ENCODE results near the gene GFRA4.

GFRA4 gene

GRCh38 chr20:3707508-3707899 is 44.3 kb upstream of the GFRA4 start:
- POLR2A ChIA-PET, result interaction anchor here (0.6 kb wide), 2 partner anchors 54 to 945 kb away, joined by 3 to 9 read pairs; no protein-coding TSS in a partner anchor
- DNase-seq (ENCODE audit: extremely low spot score), result no peak
- CTCF ChIA-PET, result interaction anchor here (0.9 to 5.5 kb wide), 5 partner anchors 9 to 145 kb away, joined by 3 to 69 read pairs (median 9); no protein-coding TSS in a partner anchor
- TF ChIP-seq, protein P1, sequence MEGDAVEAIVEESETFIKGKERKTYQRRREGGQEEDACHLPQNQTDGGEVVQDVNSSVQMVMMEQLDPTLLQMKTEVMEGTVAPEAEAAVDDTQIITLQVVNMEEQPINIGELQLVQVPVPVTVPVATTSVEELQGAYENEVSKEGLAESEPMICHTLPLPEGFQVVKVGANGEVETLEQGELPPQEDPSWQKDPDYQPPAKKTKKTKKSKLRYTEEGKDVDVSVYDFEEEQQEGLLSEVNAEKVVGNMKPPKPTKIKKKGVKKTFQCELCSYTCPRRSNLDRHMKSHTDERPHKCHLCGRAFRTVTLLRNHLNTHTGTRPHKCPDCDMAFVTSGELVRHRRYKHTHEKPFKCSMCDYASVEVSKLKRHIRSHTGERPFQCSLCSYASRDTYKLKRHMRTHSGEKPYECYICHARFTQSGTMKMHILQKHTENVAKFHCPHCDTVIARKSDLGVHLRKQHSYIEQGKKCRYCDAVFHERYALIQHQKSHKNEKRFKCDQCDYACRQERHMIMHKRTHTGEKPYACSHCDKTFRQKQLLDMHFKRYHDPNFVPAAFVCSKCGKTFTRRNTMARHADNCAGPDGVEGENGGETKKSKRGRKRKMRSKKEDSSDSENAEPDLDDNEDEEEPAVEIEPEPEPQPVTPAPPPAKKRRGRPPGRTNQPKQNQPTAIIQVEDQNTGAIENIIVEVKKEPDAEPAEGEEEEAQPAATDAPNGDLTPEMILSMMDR (IDR thresholded peaks at IDR 0.05; ENCODE audit: control extremely low read depth, extremely low read depth, low read depth, missing control alignments), result no peak

DNA sequence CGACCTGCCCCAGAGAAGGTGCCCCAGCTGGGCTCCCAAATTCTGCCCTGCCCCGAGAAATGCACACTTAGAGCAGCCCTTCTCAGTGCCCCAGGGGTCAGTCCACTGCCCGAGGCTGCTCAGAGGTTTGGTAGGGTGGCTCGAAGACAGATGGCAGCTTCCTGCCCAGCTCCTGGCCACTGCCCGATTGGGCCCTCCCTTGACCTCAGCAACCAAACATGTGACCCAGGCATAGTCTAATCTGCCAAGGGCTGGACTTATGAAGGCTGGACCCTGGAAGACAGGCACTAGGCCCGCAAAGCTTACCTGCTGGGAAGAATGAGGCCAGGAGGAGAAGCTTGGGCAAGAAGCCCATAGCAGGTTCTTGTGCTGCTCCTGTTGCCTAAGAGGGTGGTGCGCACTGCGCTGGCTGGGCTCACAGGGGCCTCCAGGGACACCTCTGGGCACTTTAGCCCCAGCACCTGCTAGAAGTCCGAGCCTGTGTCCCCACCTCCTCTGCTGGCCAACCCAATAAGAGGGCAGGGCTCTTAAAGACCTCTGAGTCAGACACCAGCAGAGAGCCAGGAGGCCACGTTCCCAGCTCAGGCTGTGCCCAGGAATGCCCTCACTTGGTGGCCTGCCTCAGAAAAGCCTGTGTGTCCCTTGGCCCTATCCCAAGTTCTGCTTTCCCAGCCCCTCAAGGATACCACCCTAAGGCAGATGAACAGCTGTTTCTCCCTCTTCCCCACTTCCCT is 43.7 kb upstream of the GFRA4 start:
- TF ChIP-seq, protein P1 (IDR thresholded peaks at IDR 0.05; ENCODE audit: control extremely low read depth, extremely low read depth, low read depth, missing control alignments), result no peak
- DNase-seq (ENCODE audit: extremely low spot score), result no peak
- CTCF ChIA-PET, result interaction anchor here (1.5 to 5.5 kb wide), 4 partner anchors 9 to 144 kb away, joined by 3 to 69 read pairs (median 9); no protein-coding TSS in a partner anchor
- POLR2A ChIA-PET, result interaction anchor here (0.6 kb wide), 2 partner anchors 54 to 147 kb away, joined by 4 to 9 read pairs; no protein-coding TSS in a partner anchor

- DNase-seq (ENCODE audit: extremely low spot score), result no peak
- CTCF ChIA-PET, result interaction anchor here (3.3 to 5.5 kb wide), 2 partner anchors 10 to 28 kb away, joined by 9 to 69 read pairs; no protein-coding TSS in a partner anchor
- TF ChIP-seq, protein P1 (IDR thresholded peaks at IDR 0.05; ENCODE audit: control extremely low read depth, extremely low read depth, low read depth, missing control alignments), result no peak
- POLR2A ChIA-PET, result interaction anchor here (0.6 kb wide), 1 partner anchor 148 kb away, joined by 4 read pairs; no protein-coding TSS in a partner anchor
Measured at GRCh38 chr20:3705970-3706739, 43.0 kb upstream of the GFRA4 start.

- ChIA-PET POLR2A (no interaction called here), CTCF (interaction anchor here (0.7 to 3.3 kb wide), 3 partner anchors 11 to 64 kb away, joined by 3 to 9 read pairs (median 6); no protein-coding TSS in a partner anchor)
- TF ChIP-seq, protein P1 (IDR thresholded peaks at IDR 0.05; ENCODE audit: control extremely low read depth, extremely low read depth, low read depth, missing control alignments), result no peak
- DNase-seq (ENCODE audit: extremely low spot score), result no peak
Measured at GRCh38 chr20:3705491-3705969, 42.3 kb upstream of the GFRA4 start.

GRCh38 chr20:3704087-3704486 is 40.9 kb upstream of the GFRA4 start:
- ChIA-PET CTCF (interaction anchor here (1.2 to 2.2 kb wide), 4 partner anchors 10 to 141 kb away, joined by 3 to 8 read pairs (median 6); no protein-coding TSS in a partner anchor), POLR2A (no interaction called here)
- TF ChIP-seq, protein P1 (IDR thresholded peaks at IDR 0.05; ENCODE audit: control extremely low read depth, extremely low read depth, low read depth, missing control alignments), result no peak

More at GRCh38 chr20:3704087-3704486, 40.9 kb upstream of the GFRA4 start:
- DNase-seq (ENCODE audit: extremely low spot score), result no peak

Measured in GM10248 (cell line).